Tibial nerve (tissue), 4 donors: ENCODE measurements around the gene PDE6G.

Experiments
- CTCF ChIP-seq, 5 experiments: fragments of 200-600 bp in 3 of 5; fragments of 450-650 bp in 2 of 5; sonication (generic) in 3 of 5; IDR thresholded peaks; one replicate each; pipeline ENCODE4 v1.5.1; 2016 to 2019; ENCODE audit warnings: antibody characterized with exemption in 5 of 5, mild to moderate bottlenecking in 3 of 5, moderate library complexity in 2 of 5
- EP300 ChIP-seq, 2 donors: sonication (generic); formaldehyde crosslinking; IDR thresholded peaks; one replicate each; pipeline ENCODE4 v1.6.1; 2017; ENCODE audit warnings: antibody characterized with exemption in 2 of 2, mild to moderate bottlenecking in 1 of 2
- POLR2A ChIP-seq, 2 donors: fragments of 450-650 bp; IDR thresholded peaks; one replicate each; pipeline ENCODE4 v1.6.1; 2017; ENCODE audit warnings: antibody characterized with exemption in 2 of 2, mild to moderate bottlenecking in 2 of 2, moderate library complexity in 2 of 2

GRCh38 chr17:81676906-81677305 lies 20.6 kb upstream of the PDE6G start:
- TF ChIP-seq CTCF (IDR thresholded peaks at IDR 0.05) (no peak), EP300 (IDR thresholded peaks at IDR 0.05) (no peak), POLR2A (IDR thresholded peaks at IDR 0.05) (no peak)
